GM18498 (cell line): ENCODE data around the gene HIP1R.
"Not testable (repeated sequence)": the region's sequence is repeated elsewhere in the genome, so short reads cannot be mapped to it uniquely, and the experiment has no call there.

Experiments
- ATAC-seq: cut with Tn5 transposase; IDR thresholded peaks from one replicate; pipeline ENCODE4 v1.9.1; 2021; ENCODE audit warnings: mild to moderate bottlenecking, moderate library complexity; ENCODE audit not compliant: unreplicated experiment

The HIP1R gene

DNA sequence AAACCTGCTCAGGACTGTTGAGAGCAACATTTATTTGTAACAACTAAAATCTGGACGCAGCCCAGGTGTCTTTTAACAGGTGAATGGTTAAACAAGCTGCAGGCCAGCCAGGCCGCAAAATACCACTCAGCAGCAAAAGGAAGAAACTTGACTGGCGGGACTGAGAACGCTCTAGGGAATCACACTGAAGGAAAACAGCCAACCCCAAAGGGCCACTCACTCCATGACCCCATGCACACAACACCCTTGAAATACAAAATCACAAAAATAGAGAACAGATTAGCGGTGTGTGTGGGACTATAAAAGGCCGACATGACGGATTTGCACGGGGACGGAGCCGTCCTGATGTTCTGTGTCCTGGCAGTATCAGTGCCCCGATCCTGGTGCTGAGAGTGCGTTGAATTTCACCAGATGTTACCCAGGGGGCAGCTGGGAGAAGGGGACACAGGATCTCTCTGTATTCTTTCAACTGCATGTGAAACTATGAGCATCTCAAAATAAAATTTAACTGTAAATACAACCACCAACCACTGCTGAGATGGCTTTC is 37.6 kb downstream of the HIP1R start:
- ATAC-seq: no peak

DNA sequence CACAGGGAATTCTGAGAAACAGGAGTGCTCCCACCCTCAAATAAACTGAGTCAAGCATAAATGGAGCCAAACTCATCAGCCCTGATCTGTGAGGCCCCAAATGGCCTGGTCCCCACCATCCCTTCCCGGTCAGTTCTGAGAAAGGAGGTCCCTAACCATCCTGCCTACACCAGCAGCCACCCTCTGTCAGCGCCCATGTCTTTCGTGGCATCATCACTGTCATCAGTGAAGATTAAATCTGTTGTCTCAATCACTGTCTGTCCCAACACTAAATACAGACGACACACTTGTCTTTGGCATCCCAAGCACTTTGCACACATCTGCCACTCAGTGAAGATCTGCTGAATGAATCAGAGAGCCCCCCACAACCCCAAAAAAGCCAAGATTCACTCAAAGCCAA is 38.3 kb downstream of the HIP1R start:
- ATAC-seq: no peak

DNA sequence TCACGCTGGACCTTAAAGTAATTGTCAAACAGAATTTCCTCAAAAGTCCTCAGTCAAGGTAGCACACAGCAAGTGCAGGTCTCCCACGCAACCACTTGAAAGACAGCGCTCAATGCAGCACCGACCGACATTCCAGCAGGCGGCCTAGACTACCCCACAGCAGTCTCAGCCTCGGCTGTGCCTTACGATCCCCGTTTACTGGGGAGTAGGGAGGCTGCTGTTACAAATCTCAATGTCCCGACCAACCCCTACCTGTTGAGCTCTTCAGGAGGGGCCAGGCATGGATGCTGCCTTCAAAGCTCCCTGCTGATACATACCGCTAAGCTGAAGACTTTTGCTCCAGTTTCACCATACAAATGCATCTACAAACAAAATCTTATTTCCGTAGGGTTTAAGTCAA is 38.8 kb downstream of the HIP1R start:
- ATAC-seq: no peak

- ATAC-seq: peak; percentile 73
These were observed 40.4 kb downstream of the HIP1R start for GRCh38 chr12:122875590-122876220.

DNA sequence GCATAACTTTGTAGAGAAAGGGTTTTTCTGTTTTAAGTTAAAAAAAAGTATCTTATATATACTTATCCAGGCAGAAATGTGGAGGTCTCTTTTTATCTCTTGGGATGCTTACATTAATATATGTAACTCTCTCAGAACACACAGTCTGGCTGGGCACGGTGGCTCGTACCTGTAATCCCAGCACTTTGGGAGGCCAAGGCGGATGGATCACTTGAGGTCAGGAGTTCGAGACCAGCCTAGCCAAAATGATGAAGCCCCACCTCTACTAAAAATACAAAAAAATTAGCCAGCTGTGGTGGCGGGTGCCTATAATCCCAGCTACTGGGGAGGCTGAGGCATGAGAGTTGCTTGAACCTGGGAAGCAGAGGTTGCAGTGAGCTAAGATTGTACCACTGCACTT is 41.0 kb downstream of the HIP1R start:
- not testable (repeated sequence) for ATAC-seq

DNA sequence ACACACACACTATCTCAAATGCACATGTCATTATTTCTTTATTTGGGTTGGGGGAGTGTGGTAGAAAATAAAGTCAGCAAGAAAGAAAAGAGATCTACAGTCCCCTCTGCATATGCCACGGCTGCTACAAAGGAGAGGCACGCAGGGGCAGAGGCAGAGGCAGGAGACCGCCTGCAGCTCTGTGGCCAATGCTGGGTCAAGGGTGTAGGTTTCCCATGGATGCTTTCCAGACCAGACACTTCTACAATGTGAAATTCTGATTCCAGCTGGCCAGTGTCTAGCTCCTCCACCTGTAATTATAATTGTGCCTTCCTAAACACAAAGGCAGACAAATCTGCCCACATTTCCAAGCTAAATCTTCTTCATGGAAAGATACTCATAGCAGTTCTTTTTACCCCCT is 41.5 kb downstream of the HIP1R start:
- no peak for ATAC-seq

GRCh38 chr12:122878780-122879612 is 43.7 kb downstream of the HIP1R start:
- no peak for ATAC-seq

- no peak for ATAC-seq
These were observed 45.0 kb downstream of the HIP1R start for GRCh38 chr12:122880155-122880667.

- ATAC-seq: no peak
These were observed 45.4 kb downstream of the HIP1R start for GRCh38 chr12:122880668-122881067.

- ATAC-seq: no peak
These were observed 47.8 kb downstream of the HIP1R start for GRCh38 chr12:122882908-122883558.

GRCh38 chr12:122884091-122884826 is 49.0 kb downstream of the HIP1R start:
- ATAC-seq: no peak

DNA sequence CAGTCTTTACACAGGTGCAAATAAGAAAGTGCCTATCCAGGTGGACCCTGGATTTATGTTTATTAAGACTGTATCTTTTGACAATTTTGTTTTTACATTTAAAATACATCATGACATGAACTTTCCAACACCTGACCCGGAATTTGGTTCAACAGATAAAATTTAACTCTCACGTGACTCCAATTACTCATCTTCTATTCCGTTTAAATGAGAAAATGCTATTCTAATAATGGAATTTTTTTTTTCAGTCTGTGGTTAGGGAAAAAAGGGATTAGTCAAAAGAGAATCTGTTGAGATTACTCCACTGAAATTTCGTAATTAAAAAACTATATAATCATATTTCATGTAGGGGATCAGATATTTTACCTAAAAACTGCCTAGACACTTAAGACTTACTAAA is 49.6 kb downstream of the HIP1R start:
- no peak for ATAC-seq

- no peak for ATAC-seq
These were observed 50.9 kb downstream of the HIP1R start for GRCh38 chr12:122886161-122886560.

- peak; percentile 81 for ATAC-seq
These were observed 51.9 kb downstream of the HIP1R start for GRCh38 chr12:122886851-122887818.

DNA sequence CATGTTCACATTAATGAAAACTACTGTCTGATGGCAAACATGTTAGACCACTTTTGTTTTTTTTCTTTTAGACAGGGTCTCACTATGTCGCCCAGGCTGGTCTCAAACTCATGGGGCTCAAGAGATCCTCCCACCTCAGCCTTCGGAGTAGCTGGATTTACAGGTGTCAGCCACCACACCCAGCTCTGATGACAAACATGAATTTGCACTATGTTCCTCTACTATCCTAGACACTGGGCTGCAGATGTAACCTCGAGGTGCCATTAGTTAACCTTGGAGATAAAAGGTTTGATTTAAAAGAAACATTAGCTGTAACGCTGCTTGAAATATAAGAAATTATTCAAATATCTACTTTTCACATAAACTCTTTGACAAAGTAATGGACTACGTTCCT is 52.6 kb downstream of the HIP1R start:
- ATAC-seq: peak; percentile 29

GRCh38 chr12:122888232-122888752 is 53.0 kb downstream of the HIP1R start:
- peak; percentile 46 for ATAC-seq

GRCh38 chr12:122889761-122890520 is 54.7 kb downstream of the HIP1R start:
- no peak for ATAC-seq

DNA sequence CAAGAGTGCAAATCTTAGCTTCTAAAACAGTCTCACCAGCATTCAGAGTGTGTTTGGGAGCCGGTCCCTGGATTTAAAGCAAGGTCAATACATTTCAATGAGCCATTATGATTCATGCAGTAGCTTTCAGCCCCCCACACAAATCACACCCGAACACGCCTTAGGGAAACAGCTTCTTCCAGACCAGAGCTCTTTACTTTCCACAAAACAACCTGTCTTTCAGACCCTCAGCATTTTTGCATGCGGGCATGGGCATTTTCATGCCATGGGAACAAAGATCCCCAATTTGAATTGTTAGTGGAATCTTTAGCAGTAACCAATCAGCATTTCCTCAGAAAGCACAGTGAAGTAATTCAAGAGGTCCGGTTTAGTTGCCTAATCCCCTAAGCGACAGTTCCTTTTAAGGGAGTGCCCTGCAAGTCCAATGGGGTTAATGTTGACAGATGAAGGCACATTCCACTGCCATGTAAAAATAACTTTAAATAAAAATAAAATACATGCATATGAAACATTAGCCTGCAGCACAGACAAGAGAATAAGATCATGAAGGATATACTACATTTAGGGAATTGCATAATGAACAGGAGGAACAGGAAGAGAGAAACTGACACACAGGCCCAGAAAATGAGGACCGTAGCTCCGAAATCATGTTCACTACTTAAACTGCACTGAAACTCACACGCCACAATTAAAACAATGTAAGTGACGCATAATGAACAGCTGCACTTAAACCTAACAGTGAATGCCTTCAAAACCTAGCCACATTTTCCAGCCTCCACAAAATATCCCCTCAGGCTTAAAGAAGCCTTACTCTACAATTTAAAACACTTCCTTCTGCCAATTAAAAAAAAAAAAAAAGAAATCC is 56.6 kb downstream of the HIP1R start:
- ATAC-seq: no peak
